ENCODE data around the gene CD247. TPM values are rescaled to one million over a fixed set of nuclear protein-coding genes. Genes with fewer than 3 reads are reported as not detected.

Gene CD247
- total RNA-seq, 1 donor from 2014 or later = 1.3 TPM

DNA sequence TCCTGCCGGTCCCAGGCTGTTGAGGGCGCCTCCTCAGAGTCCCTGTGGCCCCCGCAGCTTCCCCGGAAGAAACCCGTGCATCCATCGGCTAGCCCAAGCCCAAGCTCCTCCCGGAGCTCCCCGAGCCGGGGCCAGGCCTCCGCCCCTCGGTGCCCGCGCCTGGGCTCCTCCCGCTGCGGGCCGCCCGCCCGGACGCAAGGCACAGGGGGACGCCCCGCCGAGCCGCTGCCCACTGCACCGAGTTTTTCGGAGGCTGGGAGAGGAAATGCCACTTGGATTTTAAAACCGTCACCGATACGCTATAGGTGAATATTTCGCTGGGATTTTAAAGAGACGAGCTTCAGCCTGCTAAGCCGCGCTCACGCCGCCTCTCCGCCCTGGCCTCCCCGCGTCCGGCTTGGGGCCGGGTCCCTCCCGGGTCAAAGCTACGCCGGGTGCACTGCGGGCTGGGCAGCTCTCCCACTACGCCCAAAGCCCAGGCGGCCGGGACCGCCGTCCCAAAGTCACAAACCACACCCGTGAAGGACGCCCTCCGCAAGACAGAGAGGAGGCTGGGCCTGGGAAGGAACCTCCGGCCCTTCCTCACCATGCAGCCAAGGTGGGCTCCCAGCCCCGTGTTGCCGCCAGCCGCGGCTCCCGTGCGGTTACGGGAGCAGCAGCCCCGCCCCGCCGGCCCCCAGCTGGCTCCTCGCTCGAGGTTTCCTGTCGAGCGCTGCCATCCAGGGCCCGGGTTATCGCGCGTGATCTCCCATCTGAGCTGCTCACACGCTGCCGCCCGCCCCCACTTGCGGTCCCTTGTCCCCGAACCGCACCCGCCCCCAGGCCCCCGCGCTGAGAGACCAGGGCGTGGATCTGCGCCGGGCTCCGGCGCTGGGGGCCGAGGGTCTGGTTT is 63.2 kb downstream of the CD247 start:
- Histone ChIP-seq H3K4me2 (peak overlapping the region; percentile 94), H3K36me3 (no peaks in the 10 kb centered on the region), H3K4me3 (peak overlapping the region; percentile 73), H3F3A (ENCODE audit: low read depth) (peaks cover 26% of the 10 kb centered on the region), H4K20me1 (ENCODE audit: low read depth) (no peaks in the 10 kb centered on the region), H3K27me3 (peaks cover 47% of the 10 kb centered on the region), H3K9me3 (ENCODE audit: low read depth) (no peaks in the 10 kb centered on the region), H3K79me2 (ENCODE audit: low read depth) (no peaks in the 10 kb centered on the region), H3K4me1 (peaks cover 15% of the 10 kb centered on the region), H3K27ac (no peak overlapping the region), H3K9ac (no peak overlapping the region), H2AFZ (replicated peaks) (peak overlapping the region; percentile 71)
- peaks cover 33% of the 10 kb centered on the region for H3K4me1 Mint-ChIP-seq
- H3K27ac Mint-ChIP-seq = no peak overlapping the region
- H3K4me3 Mint-ChIP-seq = peak overlapping the region; percentile 74
- DNase-seq (ENCODE audit: low spot score) = peak; percentile 70
- no peaks in the 10 kb centered on the region for H3K9me3 Mint-ChIP-seq
- TF ChIP-seq, protein P1, sequence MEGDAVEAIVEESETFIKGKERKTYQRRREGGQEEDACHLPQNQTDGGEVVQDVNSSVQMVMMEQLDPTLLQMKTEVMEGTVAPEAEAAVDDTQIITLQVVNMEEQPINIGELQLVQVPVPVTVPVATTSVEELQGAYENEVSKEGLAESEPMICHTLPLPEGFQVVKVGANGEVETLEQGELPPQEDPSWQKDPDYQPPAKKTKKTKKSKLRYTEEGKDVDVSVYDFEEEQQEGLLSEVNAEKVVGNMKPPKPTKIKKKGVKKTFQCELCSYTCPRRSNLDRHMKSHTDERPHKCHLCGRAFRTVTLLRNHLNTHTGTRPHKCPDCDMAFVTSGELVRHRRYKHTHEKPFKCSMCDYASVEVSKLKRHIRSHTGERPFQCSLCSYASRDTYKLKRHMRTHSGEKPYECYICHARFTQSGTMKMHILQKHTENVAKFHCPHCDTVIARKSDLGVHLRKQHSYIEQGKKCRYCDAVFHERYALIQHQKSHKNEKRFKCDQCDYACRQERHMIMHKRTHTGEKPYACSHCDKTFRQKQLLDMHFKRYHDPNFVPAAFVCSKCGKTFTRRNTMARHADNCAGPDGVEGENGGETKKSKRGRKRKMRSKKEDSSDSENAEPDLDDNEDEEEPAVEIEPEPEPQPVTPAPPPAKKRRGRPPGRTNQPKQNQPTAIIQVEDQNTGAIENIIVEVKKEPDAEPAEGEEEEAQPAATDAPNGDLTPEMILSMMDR (IDR thresholded peaks at IDR 0.05) = no peak
- TF ChIP-seq EZH2 (IDR thresholded peaks at IDR 0.05) = peak; percentile 32
- H3K27me3 Mint-ChIP-seq (ENCODE audit: insufficient read depth, low read depth) = peaks cover 6% of the 10 kb centered on the region
- H3K36me3 Mint-ChIP-seq = no peaks in the 10 kb centered on the region

DNA sequence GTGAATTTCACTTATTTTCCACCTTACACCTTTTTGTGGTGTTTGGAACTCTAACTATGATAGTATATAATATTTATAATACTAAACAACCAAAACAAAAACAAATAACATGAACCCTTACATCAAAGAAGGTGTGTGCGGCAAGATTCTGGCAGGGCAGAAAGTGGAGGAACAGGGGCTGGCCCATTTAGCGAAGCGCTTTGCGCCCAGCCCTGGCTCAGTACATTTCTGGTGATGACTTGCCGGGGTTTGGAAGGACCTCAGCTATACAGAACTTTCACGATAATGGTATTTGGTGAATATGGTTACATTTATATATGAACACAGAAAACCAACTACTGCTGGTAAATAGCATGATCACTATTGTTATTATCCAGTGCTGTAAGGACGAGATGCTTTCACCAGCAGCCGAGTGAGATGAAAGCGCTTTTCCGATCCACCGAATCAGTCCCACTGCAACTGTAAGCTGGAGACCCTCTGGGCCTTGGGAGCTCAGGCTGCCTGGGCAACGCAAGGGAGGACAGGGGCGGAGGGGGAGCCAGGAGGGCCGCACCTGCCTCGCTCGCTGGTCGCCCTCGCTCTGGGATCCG is 63.9 kb downstream of the CD247 start:
- peaks cover 47% of the 10 kb centered on the region for H3K27me3 ChIP-seq
- H3K9me3 ChIP-seq (ENCODE audit: low read depth) = no peaks in the 10 kb centered on the region
- Mint-ChIP-seq H3K36me3 (no peaks in the 10 kb centered on the region), H3K4me1 (peaks cover 33% of the 10 kb centered on the region), H3K27me3 (ENCODE audit: insufficient read depth, low read depth) (peaks cover 6% of the 10 kb centered on the region), H3K27ac (no peak overlapping the region), H3K9me3 (no peaks in the 10 kb centered on the region), H3K4me3 (peak overlapping the region; percentile 74)
- no peaks in the 10 kb centered on the region for H4K20me1 ChIP-seq (ENCODE audit: low read depth)
- peaks cover 15% of the 10 kb centered on the region for H3K4me1 ChIP-seq
- H3K79me2 ChIP-seq (ENCODE audit: low read depth) = no peaks in the 10 kb centered on the region
- H3K36me3 ChIP-seq = no peaks in the 10 kb centered on the region
- H3K4me2 ChIP-seq = peak overlapping the region; percentile 94
- H3K9ac ChIP-seq = no peak overlapping the region
- peaks cover 26% of the 10 kb centered on the region for H3F3A ChIP-seq (ENCODE audit: low read depth)
- no peak for TF ChIP-seq EZH2 (IDR thresholded peaks at IDR 0.05)
- TF ChIP-seq, protein P1 (IDR thresholded peaks at IDR 0.05) = no peak
- TF ChIP-seq EZH2phosphoT487 (IDR thresholded peaks at IDR 0.05) = no peak
- H3K4me3 ChIP-seq = peak overlapping the region; percentile 73
- no peak overlapping the region for H3K27ac ChIP-seq
- DNase-seq (ENCODE audit: low spot score) = no peak
- peak overlapping the region; percentile 71 for H2AFZ ChIP-seq (replicated peaks)

DNA sequence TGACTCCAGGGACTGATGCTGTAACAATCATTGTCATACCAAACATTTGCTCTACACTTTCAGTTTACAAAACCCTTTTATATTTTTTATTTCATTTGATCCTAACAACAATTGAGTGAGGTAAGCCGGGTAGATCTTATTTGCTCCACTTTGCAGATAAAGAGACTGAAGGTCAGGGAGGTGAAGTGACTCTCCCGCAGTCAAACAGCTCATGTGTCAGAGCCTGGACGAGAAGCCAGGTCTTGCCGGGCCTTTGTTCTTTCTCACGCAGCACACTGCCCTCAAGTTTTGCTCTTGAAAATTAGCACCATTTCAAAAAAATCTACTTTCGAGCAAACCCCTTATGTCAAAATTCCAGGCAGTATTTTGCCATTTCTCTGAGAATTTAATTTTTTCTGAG is 65.2 kb downstream of the CD247 start:
- peaks cover 6% of the 10 kb centered on the region for H3K27me3 Mint-ChIP-seq (ENCODE audit: insufficient read depth, low read depth)

More for the DNA sequence above, 65.2 kb downstream of the CD247 start:
- Histone ChIP-seq H3K4me3 (no peak overlapping the region), H3K4me2 (no peak overlapping the region), H3K36me3 (no peaks in the 10 kb centered on the region), H3K4me1 (peaks cover 15% of the 10 kb centered on the region), H3K27ac (no peak overlapping the region), H3K9ac (no peak overlapping the region), H2AFZ (replicated peaks) (no peak overlapping the region), H3K79me2 (ENCODE audit: low read depth) (no peaks in the 10 kb centered on the region), H3K9me3 (ENCODE audit: low read depth) (no peaks in the 10 kb centered on the region), H3F3A (ENCODE audit: low read depth) (peaks cover 26% of the 10 kb centered on the region), H4K20me1 (ENCODE audit: low read depth) (no peaks in the 10 kb centered on the region), H3K27me3 (peaks cover 46% of the 10 kb centered on the region)
- peaks cover 34% of the 10 kb centered on the region for H3K4me1 Mint-ChIP-seq
- TF ChIP-seq EZH2phosphoT487 (IDR thresholded peaks at IDR 0.05) (no peak), EZH2 (IDR thresholded peaks at IDR 0.05) (no peak)
- TF ChIP-seq, protein P1 (IDR thresholded peaks at IDR 0.05) = no peak
- H3K27ac Mint-ChIP-seq = no peak overlapping the region
- H3K36me3 Mint-ChIP-seq = no peaks in the 10 kb centered on the region
- no peaks in the 10 kb centered on the region for H3K9me3 Mint-ChIP-seq
- H3K4me3 Mint-ChIP-seq = peak overlapping the region; percentile 16
- peak; percentile 41 for DNase-seq (ENCODE audit: low spot score)
